ENCODE data around the gene COL27A1. TPM values are rescaled to one million over a fixed set of nuclear protein-coding genes. Genes with fewer than 3 reads are reported as not detected.

COL27A1 gene
- total RNA-seq, 1 experiment from 2014 or later, result 12.0 TPM

- no peak overlapping the region for H3K4me2 ChIP-seq (ENCODE audit: low read length)
- H4K20me1 ChIP-seq (ENCODE audit: insufficient read depth), result no peaks in the 10 kb centered on the region
- intact Hi-C loops (cut with micrococcal nuclease), result no loop called here
- H3K79me2 ChIP-seq (ENCODE audit: insufficient read depth, low read length), result no peaks in the 10 kb centered on the region
- no peak overlapping the region for H3K4me3 ChIP-seq (replicated peaks in 1 of 2; ENCODE audit: low read depth in 1 of 2, low read length in 2 of 2)
- ChIA-PET CTCF (no interaction called here), RAD21 (ENCODE audit: low non-redundant PET in 1 of 2, low total read pairs in 2 of 2, uncharacterized antibody in 2 of 2, unreplicated experiment in 2 of 2) (no interaction called here), POLR2A (no interaction called here)
- H3K27ac ChIP-seq (ENCODE audit: low read depth, low read length), result no peak overlapping the region
- H3K9ac ChIP-seq (ENCODE audit: low read length), result no peak overlapping the region
- no peaks in the 10 kb centered on the region for H3K36me3 ChIP-seq (ENCODE audit: control insufficient read depth in 1 of 2, insufficient read depth in 2 of 2, low read length in 2 of 2)
- no peak overlapping the region for H2AFZ ChIP-seq (ENCODE audit: low read depth, low read length, poor library complexity, severe bottlenecking)
- H3K9me2 ChIP-seq (ENCODE audit: insufficient read depth), result no peaks in the 10 kb centered on the region
- BruUV-seq (replicated peaks), result no TSS peak
- no peaks in the 10 kb centered on the region for H3K27me3 ChIP-seq (ENCODE audit: insufficient read depth, low read length)
- DNase-seq (ENCODE audit: low read depth, low spot score) (no peak), ATAC-seq (no peak)
- TF ChIP-seq REST (IDR thresholded peaks at IDR 0.05; ENCODE audit: low read depth), result no peak
- no peak for TF ChIP-seq EZH2phosphoT487 (IDR thresholded peaks at IDR 0.05; ENCODE audit: borderline replicate concordance)
- no peak for TF ChIP-seq ELF1 (IDR thresholded peaks at IDR 0.05; ENCODE audit: borderline replicate concordance, low read depth)
- TF ChIP-seq SRF (IDR thresholded peaks at IDR 0.05; ENCODE audit: low read depth), result no peak
- no peak for TF ChIP-seq YY1 (IDR thresholded peaks at IDR 0.05; ENCODE audit: extremely low read depth, insufficient replicate concordance, low read depth, low read length)
- TF ChIP-seq ZBTB33 (IDR thresholded peaks at IDR 0.05; ENCODE audit: extremely low read depth, insufficient replicate concordance, low read length), result no peak
- no peak for TF ChIP-seq CEBPB (IDR thresholded peaks at IDR 0.05; ENCODE audit: low read depth)
- no peak for TF ChIP-seq TCF7L2 (IDR thresholded peaks at IDR 0.05; ENCODE audit: borderline replicate concordance, extremely low read depth, insufficient read depth, insufficient read length)
- no peak for TF ChIP-seq POLR2A (IDR thresholded peaks at IDR 0.05; ENCODE audit: borderline replicate concordance, extremely low read depth, insufficient read depth, insufficient read length)
- TF ChIP-seq RAD21 (IDR thresholded peaks at IDR 0.05; ENCODE audit: low read depth), result no peak
- no peak for TF ChIP-seq EGR1 (IDR thresholded peaks at IDR 0.05; ENCODE audit: low read depth)
- TF ChIP-seq POLR2AphosphoS5 (IDR thresholded peaks at IDR 0.05; ENCODE audit: low read depth, low read length), result no peak
- no peak for TF ChIP-seq CBX3 (IDR thresholded peaks at IDR 0.05; ENCODE audit: low read depth)
- no peak for TF ChIP-seq ZNF274 (IDR thresholded peaks at IDR 0.05; ENCODE audit: low read depth, low read length)
- TF ChIP-seq SIN3A (IDR thresholded peaks at IDR 0.05; ENCODE audit: low read depth), result no peak
- no peak for TF ChIP-seq ATF3 (IDR thresholded peaks at IDR 0.05)
- no peak for TF ChIP-seq JUND (IDR thresholded peaks at IDR 0.05)
- no peak for TF ChIP-seq SP1 (IDR thresholded peaks at IDR 0.05; ENCODE audit: low read depth)
- no peak for TF ChIP-seq ZFX (IDR thresholded peaks at IDR 0.05)
- peaks cover 17 to 25% of the 10 kb centered on the region in 2 experiments for H3K4me1 ChIP-seq (ENCODE audit: control insufficient read depth in 1 of 2, insufficient read depth in 2 of 2, low read length in 2 of 2)
- no peaks in the 10 kb centered on the region for H3K9me3 ChIP-seq (ENCODE audit: control insufficient read depth in 1 of 2, insufficient read depth in 1 of 2, low read depth in 1 of 2, low read length in 2 of 2)
Observed at GRCh38 chr9:114282507-114282906, 127.2 kb downstream of the COL27A1 start.

Data from HCT116 (cell line).